Naive thymus-derived CD4-positive, alpha-beta T cell (primary cell): ENCODE measurements around the gene KEAP1. TPM values are rescaled to one million over a fixed set of nuclear protein-coding genes. Genes with fewer than 3 reads are reported as not detected.

Source experiments
- ATAC-seq: fragments of 150-1000 bp; cut with Tn5 transposase; 2 replicates; pipeline ENCODE4 v1.10.0; 2021; ENCODE audit warnings: mild to moderate bottlenecking, moderate library complexity
- CTCF ChIA-PET: fragments of 350-600 bp; sonication (Branson Sonifier 250); formaldehyde crosslinking; loops from one replicate; lab custom pipeline; 2021; ENCODE audit warnings: antibody characterized with exemption; lab: Charles Lee
- POLR2A ChIA-PET: fragments of 350-600 bp; sonication (Branson Sonifier 250); formaldehyde crosslinking; loops from one replicate; lab custom pipeline; 2021; ENCODE audit warnings: antibody characterized with exemption, inconsistent platforms; lab: Charles Lee
- DNase-seq, 9 donors: peaks; one replicate each; pipeline versions ENCODE4 v3.0.0 to v3.0.0-alpha.2; 2020 to 2022; ENCODE audit warnings: mixed read lengths in 1 of 9
- H3K27ac ChIP-seq: one replicate; pipeline ENCODE4 v1.7.0; 2013; ENCODE audit warnings: mild to moderate bottlenecking, low read depth, low read length, moderate library complexity
- H3K27me3 ChIP-seq, 2 donors: one replicate each; pipeline ENCODE4 v1.7.0; 2013; ENCODE audit warnings: low read length in 2 of 2, mild to moderate bottlenecking in 2 of 2, moderate library complexity in 2 of 2; ENCODE audit not compliant: control insufficient read depth in 2 of 2, insufficient read depth in 2 of 2
- H3K36me3 ChIP-seq, 3 experiments: 1 replicate in 2 of 3; 2 replicates in 1 of 3; pipeline ENCODE4 v1.7.0; 2013; ENCODE audit warnings: low read length in 3 of 3, mild to moderate bottlenecking in 3 of 3, moderate library complexity in 1 of 3; ENCODE audit not compliant: insufficient read depth in 3 of 3, control insufficient read depth in 2 of 3
- H3K4me1 ChIP-seq, 2 donors: one replicate each; pipeline ENCODE4 v1.7.0; 2013; ENCODE audit warnings: low read length in 2 of 2, mild to moderate bottlenecking in 2 of 2, moderate library complexity in 1 of 2; ENCODE audit not compliant: control insufficient read depth in 2 of 2, insufficient read depth in 2 of 2
- H3K4me3 ChIP-seq: 2 replicates; pipeline ENCODE4 v1.7.0; 2013; ENCODE audit warnings: mild to moderate bottlenecking, low read length
- H3K9me3 ChIP-seq, 3 experiments: 1 replicate in 2 of 3; 2 replicates in 1 of 3; pipeline ENCODE4 v1.7.0; 2013; ENCODE audit warnings: low read length in 3 of 3; ENCODE audit not compliant: control insufficient read depth in 2 of 3
- H3K27ac Mint-ChIP-seq, 9 donors: one replicate each; pipeline ENCODE4 v1.8.0; 2020 to 2022; ENCODE audit warnings: mixed read lengths in 9 of 9, mild to moderate bottlenecking in 8 of 9, moderate library complexity in 5 of 9, inconsistent platforms in 2 of 9
- H3K27me3 Mint-ChIP-seq, 5 donors: one replicate each; pipeline ENCODE4 v1.8.0; 2021 to 2022; ENCODE audit warnings: mixed read lengths in 5 of 5, mild to moderate bottlenecking in 1 of 5
- H3K36me3 Mint-ChIP-seq, 5 donors: one replicate each; pipeline ENCODE4 v1.8.0; 2020 to 2022; ENCODE audit warnings: mixed read lengths in 5 of 5, mild to moderate bottlenecking in 3 of 5, inconsistent platforms in 1 of 5
- H3K4me1 Mint-ChIP-seq, 7 donors: one replicate each; pipeline ENCODE4 v1.8.0; 2020 to 2022; ENCODE audit warnings: mixed read lengths in 7 of 7, mild to moderate bottlenecking in 3 of 7, inconsistent platforms in 1 of 7
- H3K4me3 Mint-ChIP-seq, 10 donors: one replicate each; pipeline ENCODE4 v1.8.0; 2020 to 2022; ENCODE audit warnings: mild to moderate bottlenecking in 10 of 10, mixed read lengths in 10 of 10, moderate library complexity in 6 of 10, inconsistent platforms in 2 of 10
- H3K9me3 Mint-ChIP-seq, 11 donors: one replicate each; pipeline ENCODE4 v1.8.0; 2020 to 2022; ENCODE audit warnings: mixed read lengths in 11 of 11, mild to moderate bottlenecking in 4 of 11, inconsistent platforms in 1 of 11, moderate library complexity in 1 of 11
- intact Hi-C, 2 donors: fragments of 100-400 bp; cut with micrococcal nuclease; formaldehyde crosslinking; loops; one replicate each; pipeline ENCODE4 v1.15.1; 2023
- polyA plus RNA-seq, 2 donors: library from polyadenylated mRNA; unstranded; fragments of 300-500 nt; fragmentation: Illumina TruSeq; gene quantifications; one replicate each; pipeline ENCODE4 v1.2.3, GENCODE V29; 2021
- total RNA-seq, 6 experiments: library from RNA in 5 of 6; stranded (reverse) in 5 of 6; gene quantifications; 1 replicate in 5 of 6; 2 replicates in 1 of 6; pipeline ENCODE4 v1.2.3 and lab custom pipeline; 2021 to 2026

Gene KEAP1
- total and polyA plus RNA-seq, 7 experiments from 2014 or later = 12.9 to 83.6 (median 31.4) TPM

- peaks cover 25 to 42% (median 40%) of the 10 kb centered on the region in 7 donors for H3K4me1 Mint-ChIP-seq
- ChIA-PET CTCF (no interaction called here), POLR2A (no interaction called here)
- ATAC-seq = peak; percentile 24
- H3K9me3 Mint-ChIP-seq = peaks cover 0 to 1% (median 0%) of the 10 kb centered on the region in 11 donors
- peak overlapping the region; percentile 83 for H3K27ac ChIP-seq
- H3K9me3 ChIP-seq = no peaks in the 10 kb centered on the region
- H3K27me3 ChIP-seq = no peaks in the 10 kb centered on the region
- H3K4me3 Mint-ChIP-seq = peak overlapping the region; percentile 72 to 96 (median 86)
- peak overlapping the region in 8 of 9 donors; percentile 69 to 91 (median 78) for H3K27ac Mint-ChIP-seq
- peaks cover 0 to 24% (median 0%) of the 10 kb centered on the region in 5 donors for H3K36me3 Mint-ChIP-seq
- H3K4me1 ChIP-seq = peaks cover 5 to 8% of the 10 kb centered on the region in 2 donors
- intact Hi-C loops = loop anchor here (1.0 to 5.0 kb wide), 5 partner anchors 67 to 195 kb away; partner anchors contain the start of gene ILF3 (in 1 of the 2)
- peak overlapping the region; percentile 88 for H3K4me3 ChIP-seq
- H3K36me3 ChIP-seq = peaks cover 0 to 21% (median 0%) of the 10 kb centered on the region in 3 experiments
- H3K27me3 Mint-ChIP-seq = peaks cover 0 to 3% (median 0%) of the 10 kb centered on the region in 5 donors
- DNase-seq = peak in 1 of 9 donors; percentile 68
Observed at GRCh38 chr19:10501971-10502523, 1.1 kb downstream of the KEAP1 start.

- CTCF ChIA-PET = interaction anchor here (0.6 to 0.9 kb wide), 3 partner anchors 8 to 76 kb away, joined by 3 to 5 read pairs (median 3); no protein-coding TSS in a partner anchor
- no peak for DNase-seq
- Histone ChIP-seq H3K4me1 (peaks cover 5 to 8% of the 10 kb centered on the region in 2 donors), H3K36me3 (peaks cover 0 to 28% (median 0%) of the 10 kb centered on the region in 3 experiments), H3K27ac (no peak overlapping the region), H3K27me3 (no peaks in the 10 kb centered on the region), H3K9me3 (no peaks in the 10 kb centered on the region), H3K4me3 (no peak overlapping the region)
- peaks cover 0 to 1% (median 0%) of the 10 kb centered on the region in 11 donors for H3K9me3 Mint-ChIP-seq
- peak overlapping the region in 8 of 9 donors; percentile 29 to 81 (median 66) for H3K27ac Mint-ChIP-seq
- no peak for ATAC-seq
- H3K4me1 Mint-ChIP-seq = peaks cover 23 to 36% (median 31%) of the 10 kb centered on the region in 7 donors
- H3K4me3 Mint-ChIP-seq = peak overlapping the region; percentile 8 to 93 (median 70)
- H3K27me3 Mint-ChIP-seq = peaks cover 0 to 3% (median 0%) of the 10 kb centered on the region in 5 donors
- intact Hi-C loops = loop anchor here in 1 of 2 donors (5.0 kb wide), 1 partner anchor 197 kb away; no protein-coding TSS in a partner anchor
- H3K36me3 Mint-ChIP-seq = peaks cover 0 to 24% (median 0%) of the 10 kb centered on the region in 5 donors
- POLR2A ChIA-PET = interaction anchor here (1.1 kb wide), 1 partner anchor 153 kb away, joined by 4 read pairs; no protein-coding TSS in a partner anchor
Observed at GRCh38 chr19:10500247-10500592, 2.9 kb downstream of the KEAP1 start.

GRCh38 chr19:10499550-10500246, 3.5 kb downstream of the KEAP1 start:
- H3K36me3 Mint-ChIP-seq = peaks cover 0 to 24% (median 0%) of the 10 kb centered on the region in 5 donors
- POLR2A ChIA-PET = interaction anchor here (1.1 kb wide), 1 partner anchor 153 kb away, joined by 4 read pairs; no protein-coding TSS in a partner anchor
- intact Hi-C loops = loop anchor here in 1 of 2 donors (5.0 kb wide), 1 partner anchor 198 kb away; no protein-coding TSS in a partner anchor
- DNase-seq = no peak
- no peaks in the 10 kb centered on the region for H3K27me3 ChIP-seq
- H3K4me1 ChIP-seq = peaks cover 5 to 8% of the 10 kb centered on the region in 2 donors
- H3K4me3 Mint-ChIP-seq = peak overlapping the region in 6 of 10 donors; percentile 66 to 93 (median 74)
- peaks cover 0 to 1% (median 0%) of the 10 kb centered on the region in 11 donors for H3K9me3 Mint-ChIP-seq
- H3K27ac Mint-ChIP-seq = peak overlapping the region in 5 of 9 donors; percentile 12 to 76 (median 52)
- no peak for ATAC-seq
- CTCF ChIA-PET = interaction anchor here (0.6 to 0.9 kb wide), 2 partner anchors 8 to 14 kb away, joined by 3 read pairs; no protein-coding TSS in a partner anchor
- no peak overlapping the region for H3K27ac ChIP-seq
- no peaks in the 10 kb centered on the region for H3K9me3 ChIP-seq
- H3K4me1 Mint-ChIP-seq = peaks cover 22 to 36% (median 31%) of the 10 kb centered on the region in 7 donors
- no peak overlapping the region for H3K4me3 ChIP-seq
- H3K27me3 Mint-ChIP-seq = peaks cover 0 to 3% (median 0%) of the 10 kb centered on the region in 5 donors
- H3K36me3 ChIP-seq = peaks cover 0 to 32% (median 0%) of the 10 kb centered on the region in 3 experiments

GRCh38 chr19:10497371-10497770, 5.8 kb downstream of the KEAP1 start:
- CTCF ChIA-PET = interaction anchor here (0.6 to 1.6 kb wide), 3 partner anchors 14 to 149 kb away, joined by 3 to 4 read pairs (median 4); no protein-coding TSS in a partner anchor
- DNase-seq (no peak), ATAC-seq (no peak)
- intact Hi-C loops = no loop called here
- H3K27me3 Mint-ChIP-seq = no peaks in the 10 kb centered on the region
- H3K27ac ChIP-seq = no peak overlapping the region
- peaks cover 0 to 32% (median 0%) of the 10 kb centered on the region in 3 experiments for H3K36me3 ChIP-seq
- peaks cover 22 to 35% (median 27%) of the 10 kb centered on the region in 7 donors for H3K4me1 Mint-ChIP-seq
- no peaks in the 10 kb centered on the region for H3K9me3 ChIP-seq
- peak overlapping the region in 3 of 9 donors; percentile 22 to 66 (median 62) for H3K27ac Mint-ChIP-seq
- peaks cover 0 to 25% (median 0%) of the 10 kb centered on the region in 5 donors for H3K36me3 Mint-ChIP-seq
- peaks cover 5 to 8% of the 10 kb centered on the region in 2 donors for H3K4me1 ChIP-seq
- POLR2A ChIA-PET = no interaction called here
- H3K9me3 Mint-ChIP-seq = no peaks in the 10 kb centered on the region
- no peaks in the 10 kb centered on the region for H3K27me3 ChIP-seq
- peak overlapping the region in 1 of 10 donors; percentile 45 for H3K4me3 Mint-ChIP-seq
- no peak overlapping the region for H3K4me3 ChIP-seq

GRCh38 chr19:10491472-10492047, 11.6 kb downstream of the KEAP1 start:
- intact Hi-C loops = no loop called here

GRCh38 chr19:10486551-10486950, 16.6 kb downstream of the KEAP1 start:
- DNase-seq (no peak), ATAC-seq (no peak)
- Mint-ChIP-seq H3K4me1 (peaks cover 3 to 13% (median 4%) of the 10 kb centered on the region in 7 donors), H3K27me3 (no peaks in the 10 kb centered on the region), H3K27ac (peak overlapping the region in 2 of 9 donors; percentile 32 to 65), H3K9me3 (no peaks in the 10 kb centered on the region), H3K4me3 (no peak overlapping the region), H3K36me3 (peaks cover 0 to 18% (median 0%) of the 10 kb centered on the region in 5 donors)
- Histone ChIP-seq H3K27me3 (no peaks in the 10 kb centered on the region), H3K9me3 (no peaks in the 10 kb centered on the region), H3K36me3 (peaks cover 0 to 48% (median 12%) of the 10 kb centered on the region in 3 experiments), H3K4me3 (no peak overlapping the region), H3K27ac (no peak overlapping the region), H3K4me1 (no peaks in the 10 kb centered on the region)
- intact Hi-C loops = no loop called here
- ChIA-PET CTCF (no interaction called here), POLR2A (no interaction called here)

More at GRCh38 chr19:10491472-10492047, 11.6 kb downstream of the KEAP1 start:
- ATAC-seq (no peak), DNase-seq (no peak)
- Mint-ChIP-seq H3K27ac (peak overlapping the region in 1 of 9 donors; percentile 43), H3K27me3 (no peaks in the 10 kb centered on the region), H3K4me1 (peaks cover 2 to 15% (median 7%) of the 10 kb centered on the region in 7 donors), H3K9me3 (no peaks in the 10 kb centered on the region), H3K4me3 (no peak overlapping the region), H3K36me3 (peaks cover 0 to 26% (median 0%) of the 10 kb centered on the region in 5 donors)
- no peaks in the 10 kb centered on the region for H3K9me3 ChIP-seq
- H3K27ac ChIP-seq = no peak overlapping the region
- H3K36me3 ChIP-seq = peaks cover 0 to 46% (median 14%) of the 10 kb centered on the region in 3 experiments
- no peak overlapping the region for H3K4me3 ChIP-seq
- CTCF ChIA-PET = interaction anchor here (0.6 to 1.5 kb wide), 2 partner anchors 8 to 9 kb away, joined by 3 to 4 read pairs; no protein-coding TSS in a partner anchor
- no peaks in the 10 kb centered on the region for H3K27me3 ChIP-seq
- H3K4me1 ChIP-seq = no peaks in the 10 kb centered on the region
- POLR2A ChIA-PET = interaction anchor here (0.6 kb wide), 1 partner anchor 343 kb away, joined by 4 read pairs; no protein-coding TSS in a partner anchor
